ENCODE results near the gene OR6P1. TPM values are rescaled to one million over a fixed set of nuclear protein-coding genes. Genes with fewer than 3 reads are reported as not detected.

Gene OR6P1
- total RNA-seq, 1 experiment from 2014 or later, result not detected

- no peak for TF ChIP-seq CTCF (conservative IDR thresholded peaks at IDR 0.05; ENCODE audit: low read depth, low read length)
- TF ChIP-seq EZH2 (IDR thresholded peaks at IDR 0.05; ENCODE audit: low read length, unreplicated experiment), result no peak
- TF ChIP-seq EZH2phosphoT487 (IDR thresholded peaks at IDR 0.05; ENCODE audit: borderline replicate concordance, low read length), result no peak
- DNase-seq (no peak), ATAC-seq (no peak)
- peaks cover 22% of the 10 kb centered on the region for H3K27me3 ChIP-seq (ENCODE audit: low read length)
- no peaks in the 10 kb centered on the region for H3K4me1 ChIP-seq (ENCODE audit: insufficient read depth, low read length)
- H3K9ac ChIP-seq (ENCODE audit: low read length), result no peak overlapping the region
- H2AFZ ChIP-seq (ENCODE audit: low read length), result no peak overlapping the region
- H3K27ac ChIP-seq (ENCODE audit: low read length), result no peak overlapping the region
- no peaks in the 10 kb centered on the region for H3K9me2 ChIP-seq (replicated peaks; ENCODE audit: low read length)
- BruUV-seq (replicated peaks), result no TSS peak
- H3F3A ChIP-seq (ENCODE audit: low read length, unreplicated experiment), result no peaks in the 10 kb centered on the region
- H4K20me1 ChIP-seq (ENCODE audit: low read length), result no peaks in the 10 kb centered on the region
- CTCF ChIA-PET, result no interaction called here
- H3K79me2 ChIP-seq (ENCODE audit: low read length), result no peaks in the 10 kb centered on the region
- no peak overlapping the region for H3K4me3 ChIP-seq (ENCODE audit: low read length)
- no peaks in the 10 kb centered on the region for H3K9me3 ChIP-seq (ENCODE audit: low read length)
- H3K4me2 ChIP-seq (ENCODE audit: low read length), result no peak overlapping the region
- intact Hi-C loops (cut with micrococcal nuclease), result no loop called here
- POLR2A ChIA-PET (ENCODE audit: unreplicated experiment), result no interaction called here
- H3K36me3 ChIP-seq (ENCODE audit: low read depth, low read length), result no peaks in the 10 kb centered on the region
Measured at GRCh38 chr1:158520955-158521665, 49.3 kb downstream of the OR6P1 start.

GRCh38 chr1:158520021-158520420 lies 50.4 kb downstream of the OR6P1 start:
- Histone ChIP-seq H3K36me3 (ENCODE audit: low read depth, low read length) (no peaks in the 10 kb centered on the region), H3K79me2 (ENCODE audit: low read length) (no peaks in the 10 kb centered on the region), H2AFZ (ENCODE audit: low read length) (no peak overlapping the region), H3K27me3 (ENCODE audit: low read length) (peaks cover 22% of the 10 kb centered on the region), H3K9me2 (replicated peaks; ENCODE audit: low read length) (no peaks in the 10 kb centered on the region), H3K4me1 (ENCODE audit: insufficient read depth, low read length) (no peaks in the 10 kb centered on the region), H4K20me1 (ENCODE audit: low read length) (no peaks in the 10 kb centered on the region), H3K4me3 (ENCODE audit: low read length) (no peak overlapping the region), H3F3A (ENCODE audit: low read length, unreplicated experiment) (no peaks in the 10 kb centered on the region), H3K27ac (ENCODE audit: low read length) (no peak overlapping the region), H3K9ac (ENCODE audit: low read length) (no peak overlapping the region), H3K9me3 (ENCODE audit: low read length) (no peaks in the 10 kb centered on the region), H3K4me2 (ENCODE audit: low read length) (no peak overlapping the region)
- ATAC-seq (no peak), DNase-seq (no peak)
- POLR2A ChIA-PET (ENCODE audit: unreplicated experiment), result no interaction called here
- intact Hi-C loops (cut with micrococcal nuclease), result no loop called here
- CTCF ChIA-PET, result no interaction called here
- BruUV-seq (replicated peaks), result no TSS peak
- TF ChIP-seq CTCF (conservative IDR thresholded peaks at IDR 0.05; ENCODE audit: low read depth, low read length) (no peak), EZH2 (IDR thresholded peaks at IDR 0.05; ENCODE audit: low read length, unreplicated experiment) (no peak), EZH2phosphoT487 (IDR thresholded peaks at IDR 0.05; ENCODE audit: borderline replicate concordance, low read length) (no peak)

- TF ChIP-seq EZH2 (IDR thresholded peaks at IDR 0.05; ENCODE audit: low read length, unreplicated experiment) (no peak), CTCF (conservative IDR thresholded peaks at IDR 0.05; ENCODE audit: low read depth, low read length) (no peak), EZH2phosphoT487 (IDR thresholded peaks at IDR 0.05; ENCODE audit: borderline replicate concordance, low read length) (no peak)
- ATAC-seq (no peak), DNase-seq (no peak)
- H3K4me3 ChIP-seq (ENCODE audit: low read length), result no peak overlapping the region
- H2AFZ ChIP-seq (ENCODE audit: low read length), result no peak overlapping the region
- intact Hi-C loops (cut with micrococcal nuclease), result no loop called here
- peaks cover 15% of the 10 kb centered on the region for H3K27me3 ChIP-seq (ENCODE audit: low read length)
- no peaks in the 10 kb centered on the region for H3K9me2 ChIP-seq (replicated peaks; ENCODE audit: low read length)
- H3K79me2 ChIP-seq (ENCODE audit: low read length), result no peaks in the 10 kb centered on the region
- H3F3A ChIP-seq (ENCODE audit: low read length, unreplicated experiment), result no peaks in the 10 kb centered on the region
- H3K9me3 ChIP-seq (ENCODE audit: low read length), result no peaks in the 10 kb centered on the region
- H3K27ac ChIP-seq (ENCODE audit: low read length), result no peak overlapping the region
- H3K4me1 ChIP-seq (ENCODE audit: insufficient read depth, low read length), result no peaks in the 10 kb centered on the region
- POLR2A ChIA-PET (ENCODE audit: unreplicated experiment), result no interaction called here
- no peaks in the 10 kb centered on the region for H3K36me3 ChIP-seq (ENCODE audit: low read depth, low read length)
- no peaks in the 10 kb centered on the region for H4K20me1 ChIP-seq (ENCODE audit: low read length)
- no TSS peak for BruUV-seq (replicated peaks)
- no peak overlapping the region for H3K9ac ChIP-seq (ENCODE audit: low read length)
- CTCF ChIA-PET, result no interaction called here
- no peak overlapping the region for H3K4me2 ChIP-seq (ENCODE audit: low read length)
Measured at GRCh38 chr1:158516966-158517365, 53.4 kb downstream of the OR6P1 start.

Measured in PC-3 (cell line).